Suprapubic skin (tissue), 4 donors: Measurements from ENCODE around the gene MESP1. TPM values are rescaled to one million over a fixed set of nuclear protein-coding genes. Genes with fewer than 3 reads are reported as not detected.

Experiments
- DNase-seq, 2 donors: peaks; one replicate each; pipeline ENCODE4 v3.0.0-alpha.2; 2019; ENCODE audit warnings: low spot score in 2 of 2
- H3K27ac ChIP-seq: fragments of 200-600 bp; sonication (generic); one replicate; pipeline ENCODE4 v1.5.1; 2019
- H3K27me3 ChIP-seq: fragments of 200-600 bp; sonication (generic); one replicate; pipeline ENCODE4 v1.5.1; 2019
- H3K36me3 ChIP-seq: fragments of 200-600 bp; sonication (generic); one replicate; pipeline ENCODE4 v1.5.1; 2019
- H3K4me1 ChIP-seq: fragments of 200-600 bp; sonication (generic); one replicate; pipeline ENCODE4 v1.5.1; 2019
- H3K4me3 ChIP-seq: fragments of 200-600 bp; sonication (generic); one replicate; pipeline ENCODE4 v1.5.1; 2019; ENCODE audit warnings: mild to moderate bottlenecking
- H3K9me3 ChIP-seq: fragments of 200-600 bp; sonication (generic); one replicate; pipeline ENCODE4 v1.5.1; 2019
- EP300 ChIP-seq: sonication (generic); formaldehyde crosslinking; IDR thresholded peaks from one replicate; pipeline ENCODE4 v1.6.1; 2017; ENCODE audit warnings: antibody characterized with exemption
- POLR2A ChIP-seq, 2 donors: fragments of 450-650 bp; IDR thresholded peaks; one replicate each; pipeline ENCODE4 v1.6.1; 2017; ENCODE audit warnings: antibody characterized with exemption in 2 of 2, mild to moderate bottlenecking in 2 of 2, moderate library complexity in 2 of 2
- POLR2AphosphoS5 ChIP-seq, 3 donors: sonication (generic); formaldehyde crosslinking; IDR thresholded peaks; one replicate each; pipeline ENCODE4 v1.6.1; 2017; ENCODE audit warnings: antibody characterized with exemption in 3 of 3
- WGBS: methylation state at CpG from one replicate; pipeline ENCODE4 v1.1.5; 2018; 5-methylcytosine and 5-hydroxymethylcytosine counted together
- total RNA-seq, 4 donors: library from RNA; depleted of rRNA; stranded (reverse); fragments of >200 nt; gene quantifications; one replicate each; pipeline ENCODE4 v1.1.0, GENCODE V29; 2016
- TF ChIP-seq, protein P1 (sequence below), 2 donors: fragments of 200-600 bp in 1 of 2; fragments of 450-650 bp in 1 of 2; sonication (generic) in 1 of 2; IDR thresholded peaks; one replicate each; pipeline ENCODE4 v1.5.1; 2016 to 2019; ENCODE audit warnings: antibody characterized with exemption in 2 of 2, mild to moderate bottlenecking in 1 of 2, moderate library complexity in 1 of 2

MESP1 gene
- total RNA-seq, 4 donors from 2014 or later: 0.49 to 1.9 (median 0.89) TPM

DNA sequence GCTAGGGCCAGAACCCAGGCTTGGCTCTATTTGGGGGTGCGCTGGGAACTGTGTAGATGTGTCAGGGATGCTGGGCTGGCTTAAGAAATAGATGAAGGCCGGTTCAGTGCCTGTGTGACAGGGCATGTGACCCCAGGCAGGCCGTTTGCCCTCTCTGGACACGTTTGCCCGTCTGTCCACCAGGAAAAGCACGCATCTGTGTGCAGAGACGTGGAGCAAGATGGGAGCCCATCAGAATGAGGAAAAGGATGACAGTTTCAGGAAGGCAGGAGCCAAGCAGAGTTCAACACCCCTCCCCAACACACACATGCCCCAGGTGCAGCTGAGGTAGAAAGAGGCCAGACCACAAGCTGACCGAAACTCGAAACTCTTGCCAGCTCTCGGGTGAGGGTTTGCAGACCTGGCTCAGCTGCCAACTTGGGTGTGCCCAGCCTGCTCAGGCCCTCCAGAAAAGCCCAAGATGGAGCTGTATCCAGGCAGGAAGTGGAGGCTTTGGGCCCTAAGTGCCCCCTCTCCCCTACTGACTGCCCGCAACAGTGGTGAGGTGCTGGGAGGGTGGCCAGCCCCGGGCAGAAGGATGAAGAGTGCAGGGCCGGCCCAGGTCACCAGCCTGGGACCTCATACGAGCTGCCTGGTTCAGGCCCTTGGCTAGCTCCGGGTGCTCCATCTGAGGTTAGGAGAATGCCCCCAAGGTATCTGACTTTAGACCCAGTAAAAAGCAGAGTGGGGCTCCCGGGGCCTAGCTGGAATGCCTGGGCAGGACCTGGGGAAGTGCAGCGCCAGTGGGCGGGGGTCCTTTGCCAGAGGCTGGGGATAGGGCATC, 10.2 kb upstream of the MESP1 start:
- Histone ChIP-seq H3K36me3 (no peaks in the 10 kb centered on the region), H3K9me3 (no peaks in the 10 kb centered on the region), H3K4me1 (peaks cover 20% of the 10 kb centered on the region), H3K27ac (no peak overlapping the region), H3K27me3 (no peaks in the 10 kb centered on the region), H3K4me3 (no peak overlapping the region)
- no peak for DNase-seq
- WGBS: 61% methylated on average over 16 of the region's 18 CpGs
- TF ChIP-seq POLR2AphosphoS5 (IDR thresholded peaks at IDR 0.05) (no peak), EP300 (no peak), POLR2A (IDR thresholded peaks at IDR 0.05) (no peak)
- TF ChIP-seq, protein P1, sequence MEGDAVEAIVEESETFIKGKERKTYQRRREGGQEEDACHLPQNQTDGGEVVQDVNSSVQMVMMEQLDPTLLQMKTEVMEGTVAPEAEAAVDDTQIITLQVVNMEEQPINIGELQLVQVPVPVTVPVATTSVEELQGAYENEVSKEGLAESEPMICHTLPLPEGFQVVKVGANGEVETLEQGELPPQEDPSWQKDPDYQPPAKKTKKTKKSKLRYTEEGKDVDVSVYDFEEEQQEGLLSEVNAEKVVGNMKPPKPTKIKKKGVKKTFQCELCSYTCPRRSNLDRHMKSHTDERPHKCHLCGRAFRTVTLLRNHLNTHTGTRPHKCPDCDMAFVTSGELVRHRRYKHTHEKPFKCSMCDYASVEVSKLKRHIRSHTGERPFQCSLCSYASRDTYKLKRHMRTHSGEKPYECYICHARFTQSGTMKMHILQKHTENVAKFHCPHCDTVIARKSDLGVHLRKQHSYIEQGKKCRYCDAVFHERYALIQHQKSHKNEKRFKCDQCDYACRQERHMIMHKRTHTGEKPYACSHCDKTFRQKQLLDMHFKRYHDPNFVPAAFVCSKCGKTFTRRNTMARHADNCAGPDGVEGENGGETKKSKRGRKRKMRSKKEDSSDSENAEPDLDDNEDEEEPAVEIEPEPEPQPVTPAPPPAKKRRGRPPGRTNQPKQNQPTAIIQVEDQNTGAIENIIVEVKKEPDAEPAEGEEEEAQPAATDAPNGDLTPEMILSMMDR (IDR thresholded peaks at IDR 0.05): no peak

DNA sequence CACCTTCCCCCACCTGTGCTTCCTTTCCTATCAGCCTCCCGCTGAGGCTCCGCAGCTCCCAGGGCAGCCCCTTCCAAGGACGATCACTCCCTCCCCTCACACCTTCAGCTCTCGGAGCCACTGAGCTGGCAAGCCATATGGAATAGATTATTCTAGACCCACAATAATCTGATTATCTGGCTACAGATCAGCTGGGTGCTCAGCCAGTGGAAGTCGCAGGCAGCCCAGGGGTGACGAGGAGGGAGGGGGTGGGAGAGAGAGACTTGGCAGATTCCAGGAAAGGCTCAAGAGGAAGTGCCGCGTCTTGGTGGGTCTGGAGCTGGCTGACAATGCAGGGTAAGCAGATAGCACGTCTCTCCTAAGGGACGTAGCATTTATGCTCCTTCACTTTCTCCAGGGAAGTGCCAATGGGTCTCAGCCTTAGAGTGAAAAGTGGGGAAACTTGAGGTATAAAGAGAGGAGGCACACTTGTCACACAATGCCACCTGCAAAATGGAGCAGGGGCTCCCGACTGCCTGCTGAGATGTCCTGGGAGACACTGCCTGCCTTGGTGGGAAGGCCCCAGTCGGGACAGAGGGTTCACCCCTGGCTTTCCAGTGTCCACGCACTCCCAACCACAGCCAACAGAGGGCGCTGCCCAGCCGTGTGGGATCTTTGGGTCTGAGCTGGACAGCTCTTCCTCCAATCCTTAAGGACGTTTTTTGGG, 9.4 kb upstream of the MESP1 start:
- Histone ChIP-seq H3K27ac (no peak overlapping the region), H3K4me3 (no peak overlapping the region), H3K27me3 (no peaks in the 10 kb centered on the region), H3K4me1 (peaks cover 20% of the 10 kb centered on the region), H3K9me3 (no peaks in the 10 kb centered on the region), H3K36me3 (no peaks in the 10 kb centered on the region)
- 36% methylated on average over 15 of the region's 16 CpGs for WGBS
- peak; percentile 89 to 91 for DNase-seq
- no peak for TF ChIP-seq EP300
- TF ChIP-seq POLR2A (IDR thresholded peaks at IDR 0.05): no peak
- no peak for TF ChIP-seq POLR2AphosphoS5 (IDR thresholded peaks at IDR 0.05)
- TF ChIP-seq, protein P1 (IDR thresholded peaks at IDR 0.05): peak; percentile 92

DNA sequence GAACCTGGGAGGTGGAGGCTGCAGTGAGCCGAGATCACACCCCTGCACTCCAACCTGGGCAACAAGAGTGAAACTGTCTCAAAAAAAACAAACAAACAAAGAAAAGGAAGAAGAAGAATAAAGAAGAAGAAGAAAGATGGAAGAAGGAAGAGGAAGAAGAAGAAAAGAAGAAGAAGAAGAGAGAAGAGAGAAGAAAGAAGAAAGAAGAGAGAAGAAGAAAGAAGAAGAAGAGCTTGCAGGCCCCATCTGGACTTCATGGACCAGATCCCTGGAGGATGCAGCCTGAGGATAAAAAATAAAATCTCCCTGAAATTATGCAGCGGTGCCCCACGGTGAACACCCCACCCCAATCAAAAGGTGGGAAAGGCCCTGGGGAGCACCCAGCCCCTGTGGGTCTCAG, 8.8 kb upstream of the MESP1 start:
- H3K9me3 ChIP-seq: no peaks in the 10 kb centered on the region

DNA sequence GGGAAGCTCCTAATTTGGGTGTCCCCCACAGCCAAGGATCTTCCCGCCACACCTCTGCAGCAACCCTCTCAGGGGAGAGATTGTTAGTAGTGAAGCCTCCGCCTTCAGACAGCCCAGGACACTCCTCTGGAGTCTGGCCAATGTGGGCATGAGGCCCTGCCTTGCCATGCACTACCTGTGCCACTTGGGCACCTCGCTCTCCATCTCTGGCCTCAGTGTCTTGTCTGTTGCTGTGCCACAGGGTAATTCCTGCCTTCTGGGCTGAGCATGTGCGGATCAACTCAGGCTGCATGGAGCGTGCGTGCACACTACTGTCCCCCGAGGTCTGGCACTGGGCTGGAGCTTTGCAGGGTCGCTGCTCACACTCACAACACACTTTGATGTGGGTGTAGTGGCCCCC, 7.9 kb upstream of the MESP1 start:
- no peaks in the 10 kb centered on the region for H3K27me3 ChIP-seq
- no peak overlapping the region for H3K4me3 ChIP-seq
- H3K27ac ChIP-seq: no peak overlapping the region
- no peak for DNase-seq
- peaks cover 20% of the 10 kb centered on the region for H3K4me1 ChIP-seq
- TF ChIP-seq EP300: no peak
- no peak for TF ChIP-seq POLR2AphosphoS5 (IDR thresholded peaks at IDR 0.05)
- TF ChIP-seq, protein P1 (IDR thresholded peaks at IDR 0.05): no peak
- TF ChIP-seq POLR2A (IDR thresholded peaks at IDR 0.05): no peak
- H3K36me3 ChIP-seq: no peaks in the 10 kb centered on the region
- H3K9me3 ChIP-seq: no peaks in the 10 kb centered on the region
- WGBS: 92% methylated on average over 6 of the region's 8 CpGs

More for the DNA sequence above, 8.8 kb upstream of the MESP1 start:
- Histone ChIP-seq H3K27ac (no peak overlapping the region), H3K27me3 (no peaks in the 10 kb centered on the region), H3K4me1 (peaks cover 20% of the 10 kb centered on the region), H3K4me3 (no peak overlapping the region), H3K36me3 (no peaks in the 10 kb centered on the region)
- 83% methylated on average over 3 of the region's 3 CpGs for WGBS
- DNase-seq: no peak
- TF ChIP-seq, protein P1 (IDR thresholded peaks at IDR 0.05): no peak
- TF ChIP-seq EP300 (no peak), POLR2A (IDR thresholded peaks at IDR 0.05) (no peak)

DNA sequence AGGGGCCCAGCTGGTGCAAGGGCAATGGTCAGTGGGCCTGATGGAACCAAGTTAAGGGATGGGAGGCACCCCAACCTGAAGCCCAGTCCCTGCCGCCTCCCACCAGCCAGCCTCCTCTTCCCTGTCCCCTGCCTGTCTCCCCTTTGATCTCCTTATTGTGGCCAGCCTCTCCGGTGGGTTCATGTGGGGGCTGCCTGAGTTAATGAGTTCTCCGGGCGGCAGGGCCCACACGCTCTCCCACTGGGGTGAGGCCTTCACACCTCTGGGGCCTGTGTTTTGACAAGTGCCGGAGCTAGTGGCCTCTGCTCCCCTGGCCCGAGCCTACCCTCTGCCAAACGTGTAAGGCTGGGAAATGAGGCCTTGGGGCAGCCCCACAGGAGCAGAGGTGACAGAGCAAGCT, 7.2 kb upstream of the MESP1 start:
- no peak overlapping the region for H3K4me3 ChIP-seq
- H3K36me3 ChIP-seq: no peaks in the 10 kb centered on the region
- H3K27ac ChIP-seq: no peak overlapping the region
- 92% methylated on average over 2 of the region's 8 CpGs for WGBS
- H3K4me1 ChIP-seq: peaks cover 20% of the 10 kb centered on the region
- TF ChIP-seq, protein P1 (IDR thresholded peaks at IDR 0.05): no peak
- no peak for TF ChIP-seq POLR2AphosphoS5 (IDR thresholded peaks at IDR 0.05)
- TF ChIP-seq POLR2A (IDR thresholded peaks at IDR 0.05): no peak
- TF ChIP-seq EP300: no peak
- no peaks in the 10 kb centered on the region for H3K9me3 ChIP-seq
- no peak for DNase-seq
- H3K27me3 ChIP-seq: no peaks in the 10 kb centered on the region
